IMR-90 (cell line): Measurements from ENCODE around the gene CDK5.

ENCODE experiments used
- BHLHE40 ChIP-seq: fragments of 150-350 bp; IDR thresholded peaks from 2 replicates; pipeline ENCODE4 v1.6.1; 2016; ENCODE audit warnings: mild to moderate bottlenecking, low read depth, low read length
- CHD1 ChIP-seq: IDR thresholded peaks from 2 replicates; pipeline ENCODE4 v1.6.1; 2012; ENCODE audit warnings: low read depth, low read length, improper control_type of control experiment
- FOS ChIP-seq: fragments of 150-350 bp; IDR thresholded peaks from 2 replicates; pipeline ENCODE4 v1.6.1; 2016; ENCODE audit warnings: low read depth, low read length
- MAFK ChIP-seq: IDR thresholded peaks from 2 replicates; pipeline ENCODE4 v1.6.1; 2012; ENCODE audit warnings: low read depth, low read length, improper control_type of control experiment
- MXI1 ChIP-seq: IDR thresholded peaks from 2 replicates; pipeline ENCODE4 v1.6.1; 2012; ENCODE audit warnings: low read depth, mild to moderate bottlenecking, low read length, moderate library complexity, borderline replicate concordance
- NFE2L2 ChIP-seq: fragments of 150-350 bp; IDR thresholded peaks from 2 replicates; pipeline ENCODE4 v1.6.1; 2016; ENCODE audit warnings: low read depth, mild to moderate bottlenecking, low read length
- POLR2A ChIP-seq: IDR thresholded peaks from 2 replicates; pipeline ENCODE4 v1.6.1; 2012; ENCODE audit warnings: mild to moderate bottlenecking, low read depth, low read length
- RAD21 ChIP-seq: IDR thresholded peaks from 2 replicates; pipeline ENCODE4 v1.6.1; 2012; ENCODE audit warnings: low read length, improper control_type of control experiment
- RCOR1 ChIP-seq: IDR thresholded peaks from 2 replicates; pipeline ENCODE4 v1.6.1; 2012; ENCODE audit warnings: mild to moderate bottlenecking, low read length, improper control_type of control experiment; ENCODE audit not compliant: insufficient replicate concordance
- SMC3 ChIP-seq: fragments of 150-350 bp; IDR thresholded peaks from 2 replicates; pipeline ENCODE4 v1.6.1; 2016; ENCODE audit warnings: low read depth, mild to moderate bottlenecking, antibody characterized with exemption, low read length, moderate library complexity
- TF ChIP-seq, protein P1 (sequence below): conservative IDR thresholded peaks from 2 replicates; pipeline ENCODE4 v1.5.1; 2012; ENCODE audit warnings: mild to moderate bottlenecking, low read depth, low read length, improper control_type of control experiment
- TF ChIP-seq, protein P2 (sequence below): fragments of 150-350 bp; IDR thresholded peaks from 2 replicates; pipeline ENCODE4 v1.6.1; 2017; ENCODE audit warnings: mild to moderate bottlenecking, antibody characterized with exemption, low read length, low read depth
- TF ChIP-seq, protein P3 (sequence below): fragments of 150-350 bp; IDR thresholded peaks from 2 replicates; pipeline ENCODE4 v1.6.1; 2016; ENCODE audit warnings: low read depth, mild to moderate bottlenecking, low read length, moderate library complexity, borderline replicate concordance

DNA sequence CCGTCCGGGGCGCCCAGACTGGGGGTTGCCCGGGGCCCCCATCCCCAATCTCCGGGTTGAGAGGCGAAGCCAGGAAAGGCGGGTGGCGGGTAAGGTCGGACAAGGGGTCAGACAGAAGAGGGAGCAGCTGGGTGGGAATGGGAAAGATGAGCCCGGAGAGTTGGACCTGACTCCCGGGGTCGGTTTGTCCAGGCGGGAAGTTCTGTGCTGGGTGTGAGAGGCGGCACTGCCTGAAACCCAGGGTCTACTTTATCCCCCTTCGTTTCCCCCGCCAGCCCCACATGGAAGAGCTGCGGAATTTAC is 2.4 kb upstream of the CDK5 start:
- TF ChIP-seq FOS (no peak), SMC3 (no peak), POLR2A (no peak; the same call in 1 of the 2 replicates), RCOR1 (no peak), MAFK (no peak), BHLHE40 (no peak), RAD21 (no peak), CHD1 (no peak), NFE2L2 (no peak), MXI1 (no peak)
- TF ChIP-seq, protein P1, sequence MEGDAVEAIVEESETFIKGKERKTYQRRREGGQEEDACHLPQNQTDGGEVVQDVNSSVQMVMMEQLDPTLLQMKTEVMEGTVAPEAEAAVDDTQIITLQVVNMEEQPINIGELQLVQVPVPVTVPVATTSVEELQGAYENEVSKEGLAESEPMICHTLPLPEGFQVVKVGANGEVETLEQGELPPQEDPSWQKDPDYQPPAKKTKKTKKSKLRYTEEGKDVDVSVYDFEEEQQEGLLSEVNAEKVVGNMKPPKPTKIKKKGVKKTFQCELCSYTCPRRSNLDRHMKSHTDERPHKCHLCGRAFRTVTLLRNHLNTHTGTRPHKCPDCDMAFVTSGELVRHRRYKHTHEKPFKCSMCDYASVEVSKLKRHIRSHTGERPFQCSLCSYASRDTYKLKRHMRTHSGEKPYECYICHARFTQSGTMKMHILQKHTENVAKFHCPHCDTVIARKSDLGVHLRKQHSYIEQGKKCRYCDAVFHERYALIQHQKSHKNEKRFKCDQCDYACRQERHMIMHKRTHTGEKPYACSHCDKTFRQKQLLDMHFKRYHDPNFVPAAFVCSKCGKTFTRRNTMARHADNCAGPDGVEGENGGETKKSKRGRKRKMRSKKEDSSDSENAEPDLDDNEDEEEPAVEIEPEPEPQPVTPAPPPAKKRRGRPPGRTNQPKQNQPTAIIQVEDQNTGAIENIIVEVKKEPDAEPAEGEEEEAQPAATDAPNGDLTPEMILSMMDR, result no peak
- TF ChIP-seq, protein P2, sequence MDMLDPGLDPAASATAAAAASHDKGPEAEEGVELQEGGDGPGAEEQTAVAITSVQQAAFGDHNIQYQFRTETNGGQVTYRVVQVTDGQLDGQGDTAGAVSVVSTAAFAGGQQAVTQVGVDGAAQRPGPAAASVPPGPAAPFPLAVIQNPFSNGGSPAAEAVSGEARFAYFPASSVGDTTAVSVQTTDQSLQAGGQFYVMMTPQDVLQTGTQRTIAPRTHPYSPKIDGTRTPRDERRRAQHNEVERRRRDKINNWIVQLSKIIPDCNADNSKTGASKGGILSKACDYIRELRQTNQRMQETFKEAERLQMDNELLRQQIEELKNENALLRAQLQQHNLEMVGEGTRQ, result no peak
- TF ChIP-seq, protein P3, sequence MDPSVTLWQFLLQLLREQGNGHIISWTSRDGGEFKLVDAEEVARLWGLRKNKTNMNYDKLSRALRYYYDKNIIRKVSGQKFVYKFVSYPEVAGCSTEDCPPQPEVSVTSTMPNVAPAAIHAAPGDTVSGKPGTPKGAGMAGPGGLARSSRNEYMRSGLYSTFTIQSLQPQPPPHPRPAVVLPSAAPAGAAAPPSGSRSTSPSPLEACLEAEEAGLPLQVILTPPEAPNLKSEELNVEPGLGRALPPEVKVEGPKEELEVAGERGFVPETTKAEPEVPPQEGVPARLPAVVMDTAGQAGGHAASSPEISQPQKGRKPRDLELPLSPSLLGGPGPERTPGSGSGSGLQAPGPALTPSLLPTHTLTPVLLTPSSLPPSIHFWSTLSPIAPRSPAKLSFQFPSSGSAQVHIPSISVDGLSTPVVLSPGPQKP, result no peak
